Activated naive CD4-positive, alpha-beta T cell treated with anti-CD3 and anti-CD28 coated beads, Interleukin-2, amount 10 ng/mL, durations not matched to agents 7 days and 5 days (primary cell): ENCODE data around the gene POLR1B.

ENCODE experiments used
- CTCF ChIA-PET: fragments of 350-600 bp; sonication (Branson Sonifier 250); formaldehyde crosslinking; loops from one replicate; lab custom pipeline; 2021; ENCODE audit warnings: antibody characterized with exemption; lab: Charles Lee
- DNase-seq: peaks from one replicate; pipeline ENCODE4 v3.0.0-alpha.2; 2020
- H3K27ac Mint-ChIP-seq: one replicate; pipeline ENCODE4 v1.8.0; 2021; ENCODE audit warnings: mild to moderate bottlenecking, moderate library complexity, mixed read lengths
- H3K27me3 Mint-ChIP-seq: one replicate; pipeline ENCODE4 v1.8.0; 2021; ENCODE audit warnings: mild to moderate bottlenecking, mixed read lengths
- H3K36me3 Mint-ChIP-seq: one replicate; pipeline ENCODE4 v1.8.0; 2021; ENCODE audit warnings: mixed read lengths
- H3K4me1 Mint-ChIP-seq: one replicate; pipeline ENCODE4 v1.8.0; 2021; ENCODE audit warnings: mixed read lengths
- H3K4me3 Mint-ChIP-seq: one replicate; pipeline ENCODE4 v1.8.0; 2021; ENCODE audit warnings: mild to moderate bottlenecking, moderate library complexity, mixed read lengths
- H3K9me3 Mint-ChIP-seq: one replicate; pipeline ENCODE4 v1.8.0; 2021; ENCODE audit warnings: mixed read lengths

POLR1B gene

DNA sequence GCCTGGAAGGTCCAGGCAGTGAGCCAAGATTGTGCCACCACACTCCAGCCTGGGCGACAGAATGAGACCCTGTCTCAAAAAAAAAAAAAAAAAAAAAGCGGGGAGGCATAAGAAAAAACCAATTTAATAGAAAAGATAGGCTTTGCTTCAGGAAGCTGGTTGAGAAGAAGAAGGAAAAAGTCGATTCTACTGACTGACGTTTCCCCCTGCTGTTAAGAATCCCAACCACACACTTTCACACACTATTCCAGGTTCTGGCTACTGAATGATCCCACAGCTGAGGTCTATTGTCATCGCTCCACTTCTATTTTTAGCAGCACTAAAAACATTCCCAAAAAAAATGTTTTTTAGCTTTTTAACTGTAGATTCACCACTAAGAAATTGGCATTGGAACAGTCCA lies 35.5 kb downstream of the POLR1B start:
- H3K4me1 Mint-ChIP-seq, result peaks cover 9% of the 10 kb centered on the region
- no peaks in the 10 kb centered on the region for H3K27me3 Mint-ChIP-seq
- CTCF ChIA-PET, result interaction anchor here (1.1 to 1.6 kb wide), 2 partner anchors 11 to 97 kb away, joined by 4 to 5 read pairs; no protein-coding TSS in a partner anchor
- H3K36me3 Mint-ChIP-seq, result peaks cover 24% of the 10 kb centered on the region
- no peak for DNase-seq
- H3K4me3 Mint-ChIP-seq, result no peak overlapping the region
- H3K9me3 Mint-ChIP-seq, result no peaks in the 10 kb centered on the region
- H3K27ac Mint-ChIP-seq, result no peak overlapping the region

DNA sequence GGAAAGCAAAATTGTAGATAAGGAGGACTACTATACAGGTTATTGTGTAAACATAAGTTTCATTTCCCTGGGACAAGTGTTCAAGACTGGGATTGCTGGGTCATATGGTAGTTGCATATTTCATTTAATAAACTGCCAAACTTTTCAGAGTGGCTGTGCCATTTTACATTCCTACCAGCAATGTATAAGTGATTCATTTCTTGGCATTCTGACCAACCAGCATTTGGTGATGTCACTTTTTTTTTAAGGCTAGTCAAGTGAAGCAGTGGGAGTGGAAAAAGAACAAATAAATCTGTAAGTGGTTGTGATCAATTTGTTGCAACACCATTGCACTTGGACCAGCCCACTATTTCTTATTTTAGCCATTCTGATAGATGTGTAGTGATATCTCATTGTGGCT lies 37.0 kb downstream of the POLR1B start:
- Mint-ChIP-seq H3K27me3 (no peaks in the 10 kb centered on the region), H3K4me3 (no peak overlapping the region), H3K36me3 (peaks cover 23% of the 10 kb centered on the region), H3K27ac (no peak overlapping the region), H3K4me1 (peaks cover 22% of the 10 kb centered on the region), H3K9me3 (no peaks in the 10 kb centered on the region)
- CTCF ChIA-PET, result no interaction called here
- DNase-seq, result no peak

DNA sequence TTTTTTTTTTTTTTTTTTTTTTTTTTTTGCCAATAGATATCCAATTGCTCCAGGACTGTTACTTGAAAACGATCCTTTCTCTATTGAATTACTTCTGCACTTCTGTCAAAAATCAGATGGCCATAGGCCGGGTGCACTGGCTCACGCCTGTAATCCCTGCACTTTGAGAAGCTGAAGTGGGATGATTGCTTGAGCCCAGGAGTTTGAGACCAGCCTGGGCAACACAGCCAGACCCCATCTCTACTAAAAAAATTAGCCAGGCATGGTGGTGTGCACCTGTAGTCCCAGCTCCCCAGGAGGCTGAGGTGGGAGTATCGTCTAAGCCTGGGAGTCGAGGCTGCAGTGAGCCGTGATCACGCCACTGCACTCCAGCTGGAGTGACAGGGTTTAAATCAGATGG lies 37.8 kb downstream of the POLR1B start:
- CTCF ChIA-PET, result interaction anchor here (1.0 to 4.5 kb wide), 2 partner anchors 100 to 147 kb away, joined by 3 to 20 read pairs; no protein-coding TSS in a partner anchor

DNA sequence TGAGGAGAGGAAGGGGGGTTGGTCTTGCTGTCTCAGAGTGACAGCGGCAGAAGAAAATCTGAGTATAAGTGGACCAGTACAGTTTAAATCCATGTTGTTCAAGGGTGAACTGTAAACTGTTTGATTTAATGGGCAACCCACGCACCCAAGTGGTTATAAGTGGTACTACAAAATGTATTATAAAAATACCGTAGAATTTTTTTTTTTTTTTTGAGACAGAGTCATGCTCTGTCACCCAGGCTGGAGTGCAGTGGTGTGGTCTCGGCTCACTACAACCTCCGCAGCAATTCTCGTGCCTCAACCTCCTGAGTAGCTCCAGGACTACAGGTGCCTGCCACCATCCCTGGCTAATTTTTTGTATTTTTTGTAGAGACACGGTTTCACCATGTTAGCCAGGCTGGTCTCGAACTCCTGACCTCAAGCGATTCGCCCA lies 40.1 kb downstream of the POLR1B start:
- CTCF ChIA-PET, result interaction anchor here (1.4 to 4.5 kb wide), 5 partner anchors 8 to 142 kb away, joined by 3 to 20 read pairs (median 5); no protein-coding TSS in a partner anchor
- Mint-ChIP-seq H3K4me1 (peaks cover 42% of the 10 kb centered on the region), H3K4me3 (peak overlapping the region; percentile 9), H3K36me3 (peaks cover 14% of the 10 kb centered on the region), H3K9me3 (no peaks in the 10 kb centered on the region), H3K27me3 (no peaks in the 10 kb centered on the region), H3K27ac (peak overlapping the region; percentile 54)
- DNase-seq, result peak; percentile 51

More for the DNA sequence above, 37.8 kb downstream of the POLR1B start:
- no peaks in the 10 kb centered on the region for H3K27me3 Mint-ChIP-seq
- peaks cover 20% of the 10 kb centered on the region for H3K36me3 Mint-ChIP-seq
- H3K4me3 Mint-ChIP-seq, result no peak overlapping the region
- H3K4me1 Mint-ChIP-seq, result peaks cover 28% of the 10 kb centered on the region
- DNase-seq, result no peak
- no peak overlapping the region for H3K27ac Mint-ChIP-seq
- H3K9me3 Mint-ChIP-seq, result no peaks in the 10 kb centered on the region

DNA sequence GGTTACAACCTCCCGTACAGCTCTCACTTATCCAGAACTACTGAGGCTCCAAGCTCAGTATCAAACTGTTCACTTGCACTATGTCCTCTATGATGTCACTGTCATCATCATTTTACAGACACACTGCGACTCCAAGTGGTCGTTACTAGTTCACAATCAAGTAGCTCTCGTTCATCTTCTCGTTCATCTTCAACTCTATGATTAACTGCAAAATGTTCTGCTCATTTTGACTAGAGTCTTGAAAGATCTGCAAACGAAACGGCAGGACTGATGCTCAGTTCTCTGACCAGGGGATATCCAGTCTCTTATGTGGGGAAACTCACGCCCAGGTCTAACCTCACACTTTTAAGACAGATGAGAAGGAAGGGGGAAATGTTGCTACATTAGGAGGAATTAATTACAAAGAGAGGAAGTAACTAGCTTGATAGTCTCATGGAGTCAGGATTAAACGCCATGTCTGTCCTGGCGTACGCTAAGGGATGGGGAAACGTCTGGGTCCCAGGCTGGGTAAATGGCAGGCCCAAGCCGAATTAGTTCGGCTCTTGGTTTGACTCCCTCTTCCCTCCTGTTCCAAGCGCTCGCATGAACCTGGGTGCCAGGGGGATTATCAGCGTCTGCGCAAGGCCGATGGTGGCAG lies 41.4 kb downstream of the POLR1B start:
- CTCF ChIA-PET, result interaction anchor here (0.6 to 4.5 kb wide), 14 partner anchors 10 to 533 kb away, joined by 3 to 20 read pairs (median 4); no protein-coding TSS in a partner anchor
- peaks cover 18% of the 10 kb centered on the region for H3K36me3 Mint-ChIP-seq
- DNase-seq, result no peak
- peak overlapping the region; percentile 96 for H3K4me3 Mint-ChIP-seq
- H3K27ac Mint-ChIP-seq, result peak overlapping the region; percentile 98
- H3K9me3 Mint-ChIP-seq, result no peaks in the 10 kb centered on the region
- peaks cover 42% of the 10 kb centered on the region for H3K4me1 Mint-ChIP-seq
- H3K27me3 Mint-ChIP-seq, result no peaks in the 10 kb centered on the region

DNA sequence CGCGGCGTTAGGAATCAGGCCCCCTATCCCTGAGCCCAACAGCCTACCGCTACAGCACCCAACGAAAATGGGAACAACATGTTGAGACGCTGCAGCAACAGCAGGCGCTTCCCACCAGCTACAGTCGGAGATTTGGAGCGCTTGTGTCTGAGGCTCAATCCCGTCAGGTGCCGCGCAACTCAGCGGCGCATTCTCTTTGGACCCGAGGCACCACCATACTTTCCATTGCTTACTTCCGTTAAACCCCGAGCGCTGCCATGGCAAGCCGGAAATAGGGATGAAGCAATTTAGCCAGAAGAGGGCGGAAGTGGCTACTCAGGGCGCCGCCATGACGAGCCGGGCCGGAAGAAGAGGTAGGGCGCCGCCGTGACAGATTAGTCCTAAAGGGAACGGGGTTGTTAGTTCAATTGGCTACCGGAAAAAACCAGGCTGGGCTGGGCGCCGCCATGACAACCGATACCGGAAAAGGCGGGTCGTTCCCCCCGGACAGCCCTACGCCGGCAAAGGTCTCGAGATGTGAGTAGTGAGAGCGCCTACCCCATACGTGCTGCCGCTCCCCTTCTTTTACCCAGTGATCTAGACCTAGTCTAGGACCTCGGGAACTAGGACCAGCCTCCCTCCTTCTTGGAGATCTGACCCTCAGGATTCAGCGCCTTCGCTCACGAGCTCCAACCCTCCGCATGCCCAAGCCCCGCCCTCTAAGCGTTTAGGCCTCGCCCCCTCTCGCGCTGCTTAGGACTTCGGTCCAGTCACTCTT lies 42.0 kb downstream of the POLR1B start, which contains the start of gene CHCHD5:
Gene CHCHD5, plus strand, starts transcription at position 476 of the 757 bp plus-strand sequence. Its CDS starts 39 bp downstream, at position 515.
- peaks cover 21% of the 10 kb centered on the region for H3K36me3 Mint-ChIP-seq
- peak; percentile 97 for DNase-seq
- H3K4me3 Mint-ChIP-seq, result peak within 1 kb of the TSS; percentile 96
- no peaks in the 10 kb centered on the region for H3K27me3 Mint-ChIP-seq
- no peaks in the 10 kb centered on the region for H3K9me3 Mint-ChIP-seq
- H3K4me1 Mint-ChIP-seq, result peaks cover 42% of the 10 kb centered on the region
- CTCF ChIA-PET, result interaction anchor here (0.8 to 4.5 kb wide), 8 partner anchors 10 to 141 kb away, joined by 3 to 20 read pairs (median 4); no protein-coding TSS in a partner anchor
- peak within 1 kb of the TSS; percentile 98 for H3K27ac Mint-ChIP-seq

DNA sequence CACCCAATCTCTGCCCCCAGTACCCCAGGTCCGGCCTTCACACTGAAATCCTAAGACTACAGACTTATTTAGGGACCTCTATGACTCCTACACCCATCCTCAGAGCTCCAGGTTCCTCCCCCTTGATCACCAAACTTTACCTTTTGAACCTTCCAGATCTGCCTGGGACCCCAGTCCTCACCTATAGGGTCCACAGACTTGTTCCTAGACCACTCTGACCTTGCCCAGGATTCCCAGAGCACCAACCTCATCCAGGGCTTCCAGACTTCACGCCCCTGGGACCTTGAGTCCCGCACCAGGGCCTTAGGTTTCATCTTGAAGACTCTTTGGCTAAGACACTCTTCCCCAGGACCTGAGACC lies 42.6 kb downstream of the POLR1B start:
- H3K4me1 Mint-ChIP-seq, result peaks cover 42% of the 10 kb centered on the region
- H3K27ac Mint-ChIP-seq, result peak overlapping the region; percentile 98
- DNase-seq, result no peak
- H3K27me3 Mint-ChIP-seq, result no peaks in the 10 kb centered on the region
- CTCF ChIA-PET, result interaction anchor here (0.8 to 2.1 kb wide), 3 partner anchors 16 to 141 kb away, joined by 3 to 4 read pairs (median 3); no protein-coding TSS in a partner anchor
- peaks cover 21% of the 10 kb centered on the region for H3K36me3 Mint-ChIP-seq
- peak overlapping the region; percentile 96 for H3K4me3 Mint-ChIP-seq
- no peaks in the 10 kb centered on the region for H3K9me3 Mint-ChIP-seq

DNA sequence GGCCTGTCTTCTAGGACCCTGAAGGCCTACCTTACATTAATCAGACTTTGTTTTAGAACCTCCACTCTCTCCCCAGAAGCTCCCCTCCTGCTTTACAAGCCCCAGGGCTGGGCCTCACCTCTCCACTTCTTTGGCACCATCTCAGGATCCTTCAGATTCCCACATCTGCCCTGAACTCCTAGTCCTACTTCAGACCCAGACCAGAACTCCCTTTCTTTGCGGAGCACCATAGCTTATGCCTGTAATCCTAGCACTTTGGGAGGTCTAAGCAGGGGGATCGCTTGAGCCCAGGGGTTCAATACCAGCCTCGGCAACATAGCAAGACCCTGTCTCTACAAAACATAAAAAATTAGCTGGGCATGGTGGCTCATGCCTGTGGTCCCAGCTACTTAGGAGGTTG lies 43.1 kb downstream of the POLR1B start:
- no peak for DNase-seq
- H3K4me3 Mint-ChIP-seq, result peak overlapping the region; percentile 96
- peaks cover 21% of the 10 kb centered on the region for H3K36me3 Mint-ChIP-seq
- peaks cover 42% of the 10 kb centered on the region for H3K4me1 Mint-ChIP-seq
- H3K27ac Mint-ChIP-seq, result peak overlapping the region; percentile 98
- no peaks in the 10 kb centered on the region for H3K27me3 Mint-ChIP-seq
- H3K9me3 Mint-ChIP-seq, result no peaks in the 10 kb centered on the region
- CTCF ChIA-PET, result interaction anchor here (0.8 to 2.1 kb wide), 4 partner anchors 15 to 142 kb away, joined by 3 to 4 read pairs (median 3); no protein-coding TSS in a partner anchor

DNA sequence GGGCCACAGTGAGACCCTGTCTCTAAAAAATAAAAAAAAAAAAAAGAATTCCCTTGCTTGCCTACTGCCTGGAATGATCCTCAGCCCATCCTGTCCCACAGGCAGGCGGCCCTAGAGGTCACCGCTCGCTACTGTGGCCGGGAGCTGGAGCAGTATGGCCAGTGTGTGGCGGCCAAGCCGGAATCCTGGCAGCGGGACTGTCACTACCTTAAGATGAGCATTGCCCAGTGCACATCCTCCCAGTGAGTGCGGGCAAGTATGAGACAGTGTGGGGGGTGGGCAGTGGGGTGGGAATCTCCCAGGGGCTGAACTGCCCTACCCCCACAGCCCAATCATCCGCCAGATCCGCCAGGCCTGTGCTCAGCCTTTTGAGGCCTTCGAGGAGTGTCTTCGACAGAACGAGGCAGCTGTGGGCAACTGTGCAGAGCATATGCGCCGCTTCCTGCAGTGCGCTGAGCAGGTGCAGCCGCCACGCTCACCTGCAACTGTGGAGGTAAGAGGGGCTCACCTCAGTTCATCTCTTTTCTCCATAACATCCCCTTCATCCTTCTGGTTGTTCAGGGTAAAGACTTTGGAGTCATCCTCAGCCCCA lies 43.7 kb downstream of the POLR1B start:
- DNase-seq, result no peak
- H3K27ac Mint-ChIP-seq, result no peak overlapping the region
- H3K27me3 Mint-ChIP-seq, result no peaks in the 10 kb centered on the region
- H3K4me1 Mint-ChIP-seq, result peaks cover 42% of the 10 kb centered on the region
- H3K36me3 Mint-ChIP-seq, result peaks cover 21% of the 10 kb centered on the region
- CTCF ChIA-PET, result interaction anchor here (1.1 to 2.1 kb wide), 3 partner anchors 15 to 141 kb away, joined by 3 to 4 read pairs (median 3); no protein-coding TSS in a partner anchor
- no peaks in the 10 kb centered on the region for H3K9me3 Mint-ChIP-seq
- peak overlapping the region; percentile 53 for H3K4me3 Mint-ChIP-seq

DNA sequence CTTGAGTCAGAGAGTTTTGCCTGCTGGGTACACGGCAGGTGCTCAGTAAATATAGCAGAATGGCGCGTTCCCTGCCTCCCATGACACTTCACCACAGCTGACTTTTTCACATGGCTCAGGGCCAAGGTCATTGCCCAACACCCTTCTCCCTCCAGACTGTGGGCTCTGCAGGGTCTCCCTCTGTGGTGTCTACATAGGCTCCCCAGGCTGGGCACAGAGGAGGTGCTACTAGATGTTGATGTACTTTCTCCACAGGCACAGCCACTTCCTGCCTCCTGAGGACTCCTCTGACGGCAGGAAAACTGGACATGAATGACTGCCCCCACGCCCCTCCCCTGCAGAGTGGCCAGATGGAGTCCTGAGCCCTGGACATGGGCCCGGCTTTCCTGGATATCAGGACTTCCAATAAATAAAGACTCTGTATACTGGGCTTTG lies 46.4 kb downstream of the POLR1B start:
- Mint-ChIP-seq H3K4me3 (no peak overlapping the region), H3K27me3 (no peaks in the 10 kb centered on the region), H3K36me3 (peaks cover 23% of the 10 kb centered on the region), H3K9me3 (no peaks in the 10 kb centered on the region), H3K27ac (no peak overlapping the region), H3K4me1 (peaks cover 26% of the 10 kb centered on the region)
- DNase-seq, result no peak
- CTCF ChIA-PET, result interaction anchor here (1.5 to 2.3 kb wide), 2 partner anchors 12 to 138 kb away, joined by 5 to 7 read pairs; no protein-coding TSS in a partner anchor

DNA sequence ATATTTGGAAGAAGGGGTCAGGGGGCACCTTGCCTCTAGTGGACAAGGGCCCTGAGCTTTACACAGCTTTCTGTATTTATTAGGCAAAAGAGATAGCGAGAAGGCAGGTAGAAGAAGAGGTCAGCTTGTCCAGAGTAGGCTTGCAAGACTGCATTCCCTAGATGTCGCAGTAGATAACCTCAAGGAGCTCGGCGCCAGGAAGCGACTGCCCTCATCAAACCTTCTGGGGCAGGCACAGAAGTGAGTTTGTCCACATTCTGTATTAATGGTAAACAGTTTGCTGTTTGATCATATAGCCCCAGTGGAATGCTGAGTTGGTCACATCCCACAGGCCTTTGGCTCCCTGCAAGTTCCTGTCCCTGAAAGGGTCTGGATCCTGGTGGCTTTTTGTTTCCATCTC lies 49.1 kb downstream of the POLR1B start:
- no peak overlapping the region for H3K27ac Mint-ChIP-seq
- CTCF ChIA-PET, result interaction anchor here (1.0 kb wide), 1 partner anchor 9 kb away, joined by 7 read pairs; no protein-coding TSS in a partner anchor
- no peak for DNase-seq
- no peaks in the 10 kb centered on the region for H3K9me3 Mint-ChIP-seq
- peaks cover 7% of the 10 kb centered on the region for H3K4me1 Mint-ChIP-seq
- H3K4me3 Mint-ChIP-seq, result no peak overlapping the region
- no peaks in the 10 kb centered on the region for H3K27me3 Mint-ChIP-seq
- peaks cover 22% of the 10 kb centered on the region for H3K36me3 Mint-ChIP-seq

DNA sequence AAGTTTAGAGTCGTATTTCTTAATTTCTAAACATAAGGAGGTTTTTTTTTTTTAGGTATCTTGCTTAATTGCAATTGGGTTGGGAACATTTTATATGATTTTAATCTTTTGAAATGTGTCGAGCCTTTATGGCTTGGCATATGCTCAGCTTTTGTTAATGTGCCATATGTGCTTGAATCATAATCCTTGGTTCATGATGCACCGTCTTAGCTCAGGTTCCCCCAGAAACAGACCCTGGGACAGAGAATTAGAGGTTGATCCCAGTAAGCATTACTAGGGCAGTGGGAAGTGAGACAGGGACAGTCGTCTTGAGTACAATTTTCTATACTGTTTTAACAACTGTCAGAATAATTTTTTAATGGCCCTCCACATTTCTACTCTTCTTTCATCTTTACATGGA lies 51.5 kb downstream of the POLR1B start:
- no peak overlapping the region for H3K27ac Mint-ChIP-seq
- H3K9me3 Mint-ChIP-seq, result no peaks in the 10 kb centered on the region
- peaks cover 9% of the 10 kb centered on the region for H3K36me3 Mint-ChIP-seq
- CTCF ChIA-PET, result interaction anchor here (1.5 to 15.4 kb wide), 2 partner anchors 97 to 134 kb away, joined by 4 to 213 read pairs; no protein-coding TSS in a partner anchor
- H3K4me1 Mint-ChIP-seq, result no peaks in the 10 kb centered on the region
- no peak for DNase-seq
- no peaks in the 10 kb centered on the region for H3K27me3 Mint-ChIP-seq
- H3K4me3 Mint-ChIP-seq, result no peak overlapping the region

DNA sequence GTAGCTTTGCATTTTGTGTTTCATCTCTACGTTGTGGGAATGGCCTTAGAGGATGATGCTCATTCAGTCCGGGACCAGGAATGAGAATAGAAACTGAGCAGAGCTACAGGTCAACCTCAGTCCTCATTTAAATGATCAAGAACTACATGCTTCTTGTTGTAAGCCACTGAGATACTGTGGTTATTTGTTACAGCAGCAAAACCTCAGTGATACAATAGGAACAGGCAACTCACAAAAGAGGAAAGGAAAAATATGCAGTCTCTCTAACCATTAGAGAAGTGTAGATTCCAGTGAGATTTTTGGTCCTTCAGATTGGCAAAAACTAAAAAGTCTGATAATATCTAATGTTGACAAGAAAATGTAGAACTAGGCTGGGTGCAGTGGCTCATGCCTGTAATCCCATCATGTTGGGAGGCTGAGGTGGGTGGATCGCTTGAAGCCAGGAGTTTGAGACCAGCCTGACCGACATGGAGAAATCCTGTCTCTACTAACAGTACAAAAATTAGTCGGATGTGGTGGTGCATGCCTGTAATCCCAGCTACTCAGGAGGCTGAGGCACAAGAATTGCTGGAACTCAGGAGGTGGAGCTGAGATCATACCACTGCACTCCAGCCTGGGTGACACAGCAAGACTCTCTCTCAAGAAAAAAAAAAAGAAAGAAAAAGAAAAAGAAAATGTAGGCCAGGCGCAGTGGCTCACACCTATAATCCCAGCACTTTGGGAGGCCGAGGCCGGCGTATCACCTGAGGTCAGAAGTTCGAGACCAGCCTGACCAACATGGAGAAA lies 55.5 kb downstream of the POLR1B start:
- Mint-ChIP-seq H3K36me3 (peaks cover 7% of the 10 kb centered on the region), H3K4me1 (peaks cover 5% of the 10 kb centered on the region), H3K27me3 (no peaks in the 10 kb centered on the region), H3K9me3 (no peaks in the 10 kb centered on the region), H3K4me3 (no peak overlapping the region), H3K27ac (no peak overlapping the region)
- DNase-seq, result no peak
- CTCF ChIA-PET, result interaction anchor here (0.7 to 15.4 kb wide), 6 partner anchors 14 to 344 kb away, joined by 3 to 213 read pairs (median 4); no protein-coding TSS in a partner anchor
